PFSK-1 (cell line): Measurements from ENCODE around the gene EML1.

Experiments
- FOXP2 ChIP-seq: optimal IDR thresholded peaks from 2 replicates; pipeline ENCODE3; 2011; ENCODE audit warnings: borderline replicate concordance, control low read depth, inconsistent platforms; ENCODE audit not compliant: insufficient read depth; ENCODE audit errors: extremely low read length, extremely low read depth
- POLR2AphosphoS5 ChIP-seq: IDR thresholded peaks from 2 replicates; pipeline ENCODE4 v1.6.1; 2012; ENCODE audit warnings: low read depth, mild to moderate bottlenecking, control low read depth, low read length, moderate library complexity
- REST ChIP-seq, 2 experiments: IDR thresholded peaks; 2 replicates each; pipeline versions ENCODE4 v1.6.1 to v1.8.0; 2011 to 2012; ENCODE audit warnings: low read depth in 2 of 2, low read length in 2 of 2, control low read depth in 1 of 2, inconsistent platforms in 1 of 2, mild to moderate bottlenecking in 1 of 2, moderate library complexity in 1 of 2; ENCODE audit not compliant: insufficient read depth in 1 of 2
- SIN3A ChIP-seq: IDR thresholded peaks from 2 replicates; pipeline ENCODE4 v1.6.1; 2012; ENCODE audit warnings: mild to moderate bottlenecking, low read length, moderate library complexity, borderline replicate concordance; ENCODE audit not compliant: insufficient read depth
- TAF1 ChIP-seq: IDR thresholded peaks from 2 replicates; pipeline ENCODE4 v1.6.1; 2012; ENCODE audit warnings: low read length, control low read depth, borderline replicate concordance; ENCODE audit not compliant: insufficient read depth

EML1 gene

GRCh38 chr14:99865408-99865807 lies 72.2 kb downstream of the EML1 start:
- TF ChIP-seq REST (IDR thresholded peaks at IDR 0.05; ENCODE audit: insufficient read depth in 1 of 2, low read depth in 2 of 2, low read length in 2 of 2) = no peak

- TF ChIP-seq POLR2AphosphoS5 (no peak), REST (IDR thresholded peaks at IDR 0.05; ENCODE audit: insufficient read depth in 1 of 2, low read depth in 2 of 2, low read length in 2 of 2) (no peak), FOXP2 (no peak), TAF1 (no peak), SIN3A (no peak)
These were observed 77.4 kb downstream of the EML1 start for GRCh38 chr14:99870617-99871016.

GRCh38 chr14:99871771-99872170 lies 78.6 kb downstream of the EML1 start:
- no peak for TF ChIP-seq SIN3A

- TF ChIP-seq SIN3A (no peak), POLR2AphosphoS5 (no peak), TAF1 (no peak), FOXP2 (no peak), REST (IDR thresholded peaks at IDR 0.05; ENCODE audit: insufficient read depth in 1 of 2, low read depth in 2 of 2, low read length in 2 of 2) (no peak)
These were observed 79.7 kb downstream of the EML1 start for GRCh38 chr14:99872786-99873440.

GRCh38 chr14:99873653-99874052 lies 80.4 kb downstream of the EML1 start:
- TF ChIP-seq REST (IDR thresholded peaks at IDR 0.05; ENCODE audit: insufficient read depth in 1 of 2, low read depth in 2 of 2, low read length in 2 of 2) = no peak
- no peak for TF ChIP-seq POLR2AphosphoS5
- no peak for TF ChIP-seq TAF1
- no peak for TF ChIP-seq FOXP2
- no peak for TF ChIP-seq SIN3A

GRCh38 chr14:99874306-99874705 lies 81.1 kb downstream of the EML1 start:
- TF ChIP-seq FOXP2 (no peak), SIN3A (no peak), TAF1 (no peak), POLR2AphosphoS5 (no peak)
